K562 (cell line): ENCODE results near the gene PCNX2. TPM values are rescaled to one million over a fixed set of nuclear protein-coding genes. Genes with fewer than 3 reads are reported as not detected.

Source experiments
- ATAC-seq: fragments of 200-7000 bp; cut with Tn5 transposase; 3 replicates; pipeline ENCODE4 v1.9.1; 2020; ENCODE audit warnings: moderate library complexity
- BruUV-seq: library from RNA; stranded (reverse); fragments of 400-500 nt; replicated peaks from 2 replicates; lab custom pipeline; 2021; lab: Mats Ljungman, UMichigan
- CTCF ChIA-PET: fragments of 300-600 bp; formaldehyde crosslinking; extraction: SDS; loops from one replicate; lab custom pipeline; 2021; ENCODE audit warnings: low intra/inter-chr PET ratio; lab: Yijun Ruan, JAX
- POLR2A ChIA-PET: fragments of 300-600, 350-650 bp; sonication (Branson Sonifier 250); formaldehyde crosslinking; extraction: SDS; loops from one replicate; lab custom pipeline; 2021; ENCODE audit warnings: antibody characterized with exemption, inconsistent platforms; lab: Yijun Ruan, JAX
- DNase-seq, 4 experiments: peaks; one replicate each; pipeline versions ENCODE4 v3.0.0 to v3.0.0-alpha.2; 2011 to 2018; ENCODE audit warnings: low spot score in 3 of 4, mixed read lengths in 3 of 4; ENCODE audit errors: extremely low read depth in 1 of 4
- FAIRE-seq: peaks from 2 replicates; lab custom pipeline; 2011; peaks lifted over from hg19 to GRCh38; lab: Jason Lieb, UNC
- H2AFZ ChIP-seq: 2 replicates; pipeline ENCODE4 v1.6.0; 2011; ENCODE audit warnings: low read depth, low read length, control low read depth, inconsistent platforms
- H3K27ac ChIP-seq: fragments of 200-600 bp; 3 replicates; pipeline ENCODE4 v1.8.0; 2011; ENCODE audit warnings: low read depth, mild to moderate bottlenecking, control low read depth, inconsistent platforms, low read length, moderate library complexity, mixed read lengths; ENCODE audit errors: extremely low read depth
- H3K27me3 ChIP-seq, 2 experiments: fragments of 300-600 bp in 1 of 2; 2 replicates in 1 of 2; 3 replicates in 1 of 2; pipeline versions ENCODE4 v1.6.0 to v1.8.0; 2011; ENCODE audit warnings: inconsistent platforms in 2 of 2, low read length in 2 of 2, mild to moderate bottlenecking in 1 of 2, mixed read lengths in 1 of 2, moderate library complexity in 1 of 2; ENCODE audit not compliant: control insufficient read depth in 2 of 2, insufficient read depth in 2 of 2
- H3K36me3 ChIP-seq: fragments of 300-600 bp; 3 replicates; pipeline ENCODE4 v1.8.0; 2011; ENCODE audit warnings: mild to moderate bottlenecking, low read length, inconsistent platforms; ENCODE audit not compliant: control insufficient read depth, insufficient read depth
- H3K4me1 ChIP-seq, 2 experiments: fragments of 200-600 bp in 1 of 2; replicated peaks in 1 of 2; 2 replicates in 1 of 2; 3 replicates in 1 of 2; pipeline versions ENCODE4 v1.5.1 to v1.8.0; 2011; ENCODE audit warnings: inconsistent platforms in 2 of 2, low read length in 2 of 2, mild to moderate bottlenecking in 1 of 2, mixed read lengths in 1 of 2, moderate library complexity in 1 of 2; ENCODE audit not compliant: control insufficient read depth in 2 of 2, insufficient read depth in 2 of 2
- H3K4me2 ChIP-seq: 2 replicates; pipeline ENCODE4 v1.6.1; 2011; ENCODE audit warnings: low read length, control low read depth, inconsistent platforms, mixed read lengths; ENCODE audit not compliant: insufficient read depth
- H3K4me3 ChIP-seq: fragments of 200-600 bp; sonication (generic), shearing (Covaris generic); 2 replicates; pipeline ENCODE4 v1.5.1; 2016; ENCODE audit warnings: control low read depth, inconsistent platforms
- H3K79me2 ChIP-seq: fragments of 200-600 bp; 3 replicates; pipeline ENCODE4 v1.8.0; 2011; ENCODE audit warnings: low read length, inconsistent platforms; ENCODE audit not compliant: control insufficient read depth, insufficient read depth
- H3K9ac ChIP-seq, 2 experiments: 2 replicates each; pipeline versions ENCODE4 v1.6.0 to v1.6.1; 2011; ENCODE audit warnings: low read depth in 2 of 2, low read length in 2 of 2, control low read depth in 1 of 2, inconsistent platforms in 1 of 2, mild to moderate bottlenecking in 1 of 2, mixed read lengths in 1 of 2; ENCODE audit not compliant: insufficient read depth in 1 of 2
- H3K9me1 ChIP-seq: one replicate; pipeline ENCODE4 v1.6.0; 2011; ENCODE audit warnings: inconsistent platforms, mild to moderate bottlenecking, low read length, moderate library complexity; ENCODE audit not compliant: control insufficient read depth, insufficient read depth
- H3K9me3 ChIP-seq: replicated peaks from 2 replicates; pipeline ENCODE4 v1.5.1; 2011; ENCODE audit warnings: low read depth, low read length, inconsistent platforms; ENCODE audit not compliant: control insufficient read depth, insufficient read depth
- H4K20me1 ChIP-seq: replicated peaks from 2 replicates; pipeline ENCODE4 v1.6.1; 2011; ENCODE audit warnings: low read length, inconsistent platforms, mixed read lengths; ENCODE audit not compliant: control insufficient read depth, insufficient read depth
- CEBPB ChIP-seq: fragments of 450-650 bp; IDR thresholded peaks from 2 replicates; pipeline ENCODE4 v1.6.1; 2016; ENCODE audit warnings: missing genetic modification characterization, missing compliant biosample characterization
- CREM ChIP-seq: IDR thresholded peaks from 2 replicates; pipeline ENCODE4 v1.6.1; 2014; ENCODE audit warnings: antibody characterized with exemption, low read depth
- GTF3C2 ChIP-seq: IDR thresholded peaks from 3 replicates; pipeline ENCODE4 v1.6.1; 2011; ENCODE audit warnings: borderline replicate concordance, mild to moderate bottlenecking, moderate library complexity; ENCODE audit not compliant: insufficient read length; ENCODE audit errors: extremely low read depth
- HIVEP1 ChIP-seq: fragments of 250-450 bp; sonication (Bioruptor Pico); IDR thresholded peaks from 2 replicates; pipeline ENCODE4 v1.4.0; 2020; ENCODE audit warnings: mild to moderate bottlenecking
- ILK ChIP-seq: fragments of 450-650 bp; IDR thresholded peaks from 2 replicates; pipeline ENCODE4 v1.6.1; 2016; ENCODE audit warnings: missing genetic modification characterization, low read depth, mild to moderate bottlenecking, missing compliant biosample characterization, moderate library complexity, borderline replicate concordance
- MBD1 ChIP-seq: fragments of 250-450 bp; sonication (Bioruptor Pico); IDR thresholded peaks from 2 replicates; pipeline ENCODE4 v1.8.0; 2022; ENCODE audit warnings: inconsistent platforms
- PHF21A ChIP-seq: fragments of 450-650 bp; IDR thresholded peaks from 2 replicates; pipeline ENCODE4 v1.6.1; 2017; ENCODE audit warnings: low read depth, borderline replicate concordance
- POLR2B ChIP-seq: fragments of 450-650 bp; IDR thresholded peaks from 2 replicates; pipeline ENCODE4 v1.6.1; 2018; ENCODE audit warnings: low read depth; ENCODE audit not compliant: partially characterized antibody
- THRAP3 ChIP-seq: fragments of 450-650 bp; IDR thresholded peaks from 2 replicates; pipeline ENCODE4 v1.6.1; 2016; ENCODE audit warnings: mild to moderate bottlenecking, inconsistent platforms, borderline replicate concordance
- XRCC5 ChIP-seq: fragments of 200-400 bp; formaldehyde crosslinking; IDR thresholded peaks from 2 replicates; pipeline ENCODE4 v1.6.1; 2017; ENCODE audit warnings: low read depth, mild to moderate bottlenecking, low read length
- ZNF217 ChIP-seq: sonication (generic); formaldehyde crosslinking; IDR thresholded peaks from 2 replicates; pipeline ENCODE4 v1.8.0; 2022; ENCODE audit warnings: mild to moderate bottlenecking, missing genetic modification reagents
- ZNF253 ChIP-seq: fragments of 250-450 bp; sonication (Bioruptor Pico); conservative IDR thresholded peaks from 2 replicates; pipeline ENCODE4 v1.6.1; 2021; ENCODE audit warnings: mild to moderate bottlenecking
- WGBS: fragments of 100-300 bp; shearing (Covaris generic); methylation state at CpG from one replicate; pipeline ENCODE4 v1.1.6; 2016; ENCODE audit warnings: low coverage, mixed read lengths; ENCODE audit not compliant: insufficient coverage; ENCODE audit errors: missing lambda C conversion rate; 5-methylcytosine and 5-hydroxymethylcytosine counted together
- in situ Hi-C: fragments of 300-500 bp; cut with MboI; formaldehyde crosslinking; loops from 4 replicates; pipeline ENCODE4 v1.15.0; 2018; ENCODE audit warnings: inconsistent platforms, mixed read lengths
- intact Hi-C: fragments of 100-400 bp; cut with micrococcal nuclease; formaldehyde crosslinking; loops from 2 replicates; pipeline ENCODE4 v1.14.2; 2022
- polyA plus RNA-seq, 8 experiments: library from polyadenylated mRNA; depleted of rRNA in 4 of 8; stranded (reverse) in 5 of 8; unstranded in 3 of 8; fragments of >200 nt; fragmentation: Nextera tagmentation in 2 of 8; fragmentation: Illumina TruSeq in 1 of 8; extraction: Ambion mirVana in 2 of 8; extraction: Trizol in 1 of 8; gene quantifications; 2 replicates each; pipeline versions ENCODE4 v1.2.1 to v1.2.3, GENCODE V29; 2011 to 2014; ENCODE audit warnings: inconsistent platforms in 1 of 8, missing spikeins in 1 of 8
- total RNA-seq, 7 experiments: library from RNA; depleted of rRNA in 6 of 7; stranded (reverse); fragments of >200 nt in 6 of 7; fragmentation: Illumina TruSeq in 2 of 7; extraction: Trizol in 2 of 7; gene quantifications; 2 replicates each; pipeline versions ENCODE4 v1.2.1 to v1.2.3, GENCODE V29; 2011 to 2021; ENCODE audit warnings: low replicate concordance in 1 of 7

The PCNX2 gene
- total and polyA plus RNA-seq, 9 of the 15 experiments (the other 6 are each of a cell fraction or from before 2014, with no cell fraction given) = 0.07 to 0.33 TPM; not detected in 7

DNA sequence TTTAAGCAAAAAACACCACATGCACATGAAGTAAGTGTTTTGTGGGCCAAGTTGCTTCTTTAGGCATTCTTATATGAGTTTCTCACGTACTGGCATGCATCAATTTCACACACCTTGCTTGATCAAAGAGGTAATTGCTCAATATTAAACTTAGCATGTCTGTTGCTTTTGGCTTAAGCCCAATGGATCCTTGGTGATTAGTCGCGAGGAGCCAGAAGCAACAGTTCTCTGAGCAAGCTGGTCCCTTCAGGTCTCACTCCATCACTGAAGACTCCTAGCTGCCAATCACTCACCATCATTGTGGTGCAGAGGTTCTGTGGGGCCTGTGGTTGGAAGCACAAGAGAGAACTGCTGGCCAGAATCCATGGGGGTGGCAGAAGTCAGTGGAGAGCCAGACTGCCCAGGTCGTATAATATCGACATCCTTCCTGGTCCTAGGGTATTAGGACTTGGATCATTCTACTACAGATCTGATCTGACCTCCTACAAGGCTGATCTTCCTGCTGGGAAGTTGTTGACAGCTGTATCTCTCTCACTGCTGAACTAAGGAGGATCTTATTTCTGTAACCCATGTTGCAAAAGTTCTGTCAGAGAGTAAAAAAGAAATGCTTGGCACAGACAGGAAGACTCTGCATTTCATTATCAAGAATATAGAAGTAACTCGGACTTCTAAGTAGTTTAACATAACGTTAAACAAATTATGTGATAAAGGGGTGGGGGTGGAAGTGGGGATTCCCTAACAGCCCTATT lies 204.6 kb downstream of the PCNX2 start:
- H3K9me3 ChIP-seq = no peaks in the 10 kb centered on the region
- no peak overlapping the region for H2AFZ ChIP-seq
- no peak for FAIRE-seq
- H3K9me1 ChIP-seq = no peaks in the 10 kb centered on the region
- 2% methylated on average over 7 of the region's 7 CpGs for WGBS
- no peaks in the 10 kb centered on the region for H3K4me1 ChIP-seq
- no peak for ATAC-seq
- POLR2A ChIA-PET = no interaction called here
- H3K27ac ChIP-seq = no peak overlapping the region
- no peaks in the 10 kb centered on the region for H3K36me3 ChIP-seq
- BruUV-seq = no TSS peak
- H3K9ac ChIP-seq = no peak overlapping the region
- no peaks in the 10 kb centered on the region for H3K79me2 ChIP-seq
- CTCF ChIA-PET = no interaction called here
- intact Hi-C loops = no loop called here
- no peaks in the 10 kb centered on the region for H4K20me1 ChIP-seq
- no peak overlapping the region for H3K4me2 ChIP-seq
- TF ChIP-seq ZNF253 (no peak), CREM (no peak), GTF3C2 (no peak), PHF21A (no peak), ZNF217 (CRISPR knock-in tag) (no peak), THRAP3 (no peak), MBD1 (no peak), POLR2B (no peak), HIVEP1 (CRISPR knock-in tag) (no peak), ILK (tag) (no peak), XRCC5 (no peak), CEBPB (tag) (no peak)
- no peaks in the 10 kb centered on the region; a peak in 2 of 5 replicates for H3K27me3 ChIP-seq
- H3K4me3 ChIP-seq = no peak overlapping the region
- in situ Hi-C loops = no loop called here
- no peak for DNase-seq
